Ectodermal cell (in vitro differentiated cells): ENCODE results near the gene NUDT8.

ENCODE experiments used
- H3K27ac ChIP-seq: 2 replicates; pipeline ENCODE4 v1.7.0; 2013; ENCODE audit warnings: mild to moderate bottlenecking, low read depth, low read length; ENCODE audit not compliant: insufficient read depth, poor library complexity, severe bottlenecking
- H3K27me3 ChIP-seq: 2 replicates; pipeline ENCODE4 v1.7.0; 2013; ENCODE audit warnings: mild to moderate bottlenecking, low read length; ENCODE audit not compliant: insufficient read depth, control insufficient read depth, poor library complexity, severe bottlenecking
- H3K36me3 ChIP-seq: one replicate; pipeline ENCODE4 v1.7.0; 2013; ENCODE audit warnings: low read length; ENCODE audit not compliant: control insufficient read depth, insufficient read depth
- H3K4me1 ChIP-seq: one replicate; pipeline ENCODE4 v1.7.0; 2013; ENCODE audit warnings: low read length; ENCODE audit not compliant: control insufficient read depth, insufficient read depth
- H3K4me3 ChIP-seq: 2 replicates; pipeline ENCODE4 v1.7.0; 2013; ENCODE audit warnings: low read depth, low read length, control low read depth; ENCODE audit not compliant: insufficient read depth
- H3K9me3 ChIP-seq: 2 replicates; pipeline ENCODE4 v1.7.0; 2013; ENCODE audit warnings: mild to moderate bottlenecking, low read length, moderate library complexity; ENCODE audit not compliant: control insufficient read depth
- WGBS, 2 experiments: methylation state at CpG; one replicate each; pipeline ENCODE4 v1.1.7; 2013; ENCODE audit warnings: missing lambda C conversion rate in 2 of 2; 5-methylcytosine and 5-hydroxymethylcytosine counted together

The NUDT8 gene

GRCh38 chr11:67648140-67648795, 18.5 kb upstream of the NUDT8 start:
- Histone ChIP-seq H3K27ac (no peak overlapping the region), H3K4me1 (no peaks in the 10 kb centered on the region), H3K4me3 (no peak overlapping the region), H3K36me3 (no peaks in the 10 kb centered on the region), H3K27me3 (no peaks in the 10 kb centered on the region), H3K9me3 (no peaks in the 10 kb centered on the region)
- 67 to 69% methylated on average over 12 of the region's 12 CpGs for WGBS, 2 experiments

GRCh38 chr11:67647471-67647870, 17.7 kb upstream of the NUDT8 start:
- 89 to 92% methylated on average over 15 of the region's 15 CpGs for WGBS, 2 experiments
- no peaks in the 10 kb centered on the region for H3K9me3 ChIP-seq
- H3K27ac ChIP-seq: no peak overlapping the region
- H3K4me1 ChIP-seq: no peaks in the 10 kb centered on the region
- H3K27me3 ChIP-seq: no peaks in the 10 kb centered on the region
- H3K36me3 ChIP-seq: no peaks in the 10 kb centered on the region
- no peak overlapping the region for H3K4me3 ChIP-seq

- Histone ChIP-seq H3K4me1 (no peaks in the 10 kb centered on the region), H3K27ac (no peak overlapping the region), H3K9me3 (no peaks in the 10 kb centered on the region), H3K36me3 (no peaks in the 10 kb centered on the region), H3K4me3 (no peak overlapping the region), H3K27me3 (no peaks in the 10 kb centered on the region)
- WGBS, 2 experiments: 90 to 91% methylated on average over 24 of the region's 24 CpGs
These were observed 17.0 kb upstream of the NUDT8 start for GRCh38 chr11:67646535-67647336.

GRCh38 chr11:67645521-67646461, 16.1 kb upstream of the NUDT8 start:
- Histone ChIP-seq H3K36me3 (no peaks in the 10 kb centered on the region), H3K4me1 (peaks cover 2% of the 10 kb centered on the region), H3K27ac (no peak overlapping the region), H3K27me3 (no peaks in the 10 kb centered on the region), H3K9me3 (no peaks in the 10 kb centered on the region), H3K4me3 (no peak overlapping the region)
- WGBS, 2 experiments: 87 to 89% methylated on average over 24 of the region's 24 CpGs

- peaks cover 7% of the 10 kb centered on the region for H3K27me3 ChIP-seq
- H3K36me3 ChIP-seq: no peaks in the 10 kb centered on the region
- no peak overlapping the region for H3K27ac ChIP-seq
- H3K4me1 ChIP-seq: peaks cover 11% of the 10 kb centered on the region
- H3K4me3 ChIP-seq: no peak overlapping the region
- no peaks in the 10 kb centered on the region for H3K9me3 ChIP-seq
- 94% methylated on average over 22 of the region's 22 CpGs for WGBS, 2 experiments
These were observed 15.0 kb upstream of the NUDT8 start for GRCh38 chr11:67644472-67645418.

GRCh38 chr11:67644042-67644441, 14.3 kb upstream of the NUDT8 start:
- H3K27ac ChIP-seq: no peak overlapping the region
- H3K4me3 ChIP-seq: no peak overlapping the region
- 77 to 85% methylated on average over 5 of the region's 5 CpGs for WGBS, 2 experiments
- H3K27me3 ChIP-seq: peaks cover 12% of the 10 kb centered on the region
- no peaks in the 10 kb centered on the region for H3K9me3 ChIP-seq
- H3K4me1 ChIP-seq: peaks cover 15% of the 10 kb centered on the region
- H3K36me3 ChIP-seq: no peaks in the 10 kb centered on the region

- peaks cover 12% of the 10 kb centered on the region for H3K27me3 ChIP-seq
- no peaks in the 10 kb centered on the region for H3K9me3 ChIP-seq
- 92% methylated on average over 14 to 15 of the region's 15 CpGs for WGBS, 2 experiments
- no peak overlapping the region for H3K4me3 ChIP-seq
- H3K36me3 ChIP-seq: no peaks in the 10 kb centered on the region
- peaks cover 15% of the 10 kb centered on the region for H3K4me1 ChIP-seq
- no peak overlapping the region for H3K27ac ChIP-seq
These were observed 12.7 kb upstream of the NUDT8 start for GRCh38 chr11:67642173-67643120.

GRCh38 chr11:67641338-67642172, 11.8 kb upstream of the NUDT8 start:
- no peak overlapping the region for H3K27ac ChIP-seq
- no peaks in the 10 kb centered on the region for H3K36me3 ChIP-seq
- no peak overlapping the region for H3K4me3 ChIP-seq
- no peaks in the 10 kb centered on the region for H3K9me3 ChIP-seq
- peaks cover 15% of the 10 kb centered on the region for H3K4me1 ChIP-seq
- 94 to 95% methylated on average over 27 of the region's 28 CpGs for WGBS, 2 experiments
- H3K27me3 ChIP-seq: peaks cover 12% of the 10 kb centered on the region
